Hepatocyte (in vitro differentiated cells): ENCODE results near the gene ALG2. TPM values are rescaled to one million over a fixed set of nuclear protein-coding genes. Genes with fewer than 3 reads are reported as not detected.

Experiments used
- DNase-seq: peaks from one replicate; pipeline ENCODE4 v3.0.0-alpha.2; 2016; ENCODE audit warnings: low spot score
- H2AFZ ChIP-seq: fragments of 200-600 bp; sonication (generic); 2 replicates; pipeline ENCODE4 v1.6.0; 2016; ENCODE audit warnings: antibody characterized with exemption, mild to moderate bottlenecking
- H3K27ac ChIP-seq: fragments of 200-600 bp; sonication (generic); 2 replicates; pipeline ENCODE4 v1.5.1; 2016; ENCODE audit warnings: mild to moderate bottlenecking
- H3K27me3 ChIP-seq: fragments of 200-600 bp; sonication (generic); 2 replicates; pipeline ENCODE4 v1.6.1; 2016
- H3K36me3 ChIP-seq: fragments of 200-600 bp; sonication (generic); replicated peaks from 2 replicates; pipeline ENCODE4 v1.5.1; 2016; ENCODE audit warnings: low read depth; ENCODE audit not compliant: insufficient read depth
- H3K4me1 ChIP-seq: fragments of 200-600 bp; sonication (generic); 2 replicates; pipeline ENCODE4 v1.5.1; 2016; ENCODE audit warnings: mild to moderate bottlenecking, moderate library complexity; ENCODE audit not compliant: insufficient read depth
- H3K4me2 ChIP-seq: fragments of 200-600 bp; sonication (generic); 2 replicates; pipeline ENCODE4 v1.6.0; 2016
- H3K4me3 ChIP-seq: fragments of 200-600 bp; sonication (generic); 2 replicates; pipeline ENCODE4 v1.5.1; 2016; ENCODE audit warnings: mild to moderate bottlenecking
- H3K79me2 ChIP-seq: fragments of 200-600 bp; sonication (generic); 2 replicates; pipeline ENCODE4 v1.6.0; 2017; ENCODE audit warnings: mild to moderate bottlenecking
- H3K9me2 ChIP-seq: fragments of 200-600 bp; sonication (generic); replicated peaks from 2 replicates; pipeline ENCODE4 v1.6.0; 2017; ENCODE audit warnings: mild to moderate bottlenecking; ENCODE audit not compliant: insufficient read depth
- H3K9me3 ChIP-seq: fragments of 200-600 bp; sonication (generic); 2 replicates; pipeline ENCODE4 v1.5.1; 2016; ENCODE audit warnings: low read depth, mild to moderate bottlenecking
- H4K20me1 ChIP-seq: fragments of 200-600 bp; sonication (generic); 2 replicates; pipeline ENCODE4 v1.6.0; 2016; ENCODE audit warnings: mild to moderate bottlenecking; ENCODE audit not compliant: insufficient read depth, poor library complexity, severe bottlenecking
- EZH2 ChIP-seq: fragments of 200-600 bp; sonication (generic); IDR thresholded peaks from 2 replicates; pipeline ENCODE4 v1.6.1; 2016; ENCODE audit warnings: antibody characterized with exemption, mild to moderate bottlenecking, borderline replicate concordance
- EZH2phosphoT487 ChIP-seq: fragments of 200-600 bp; sonication (generic); IDR thresholded peaks from one replicate; pipeline ENCODE4 v1.6.1; 2018; ENCODE audit warnings: antibody characterized with exemption, mild to moderate bottlenecking, low read depth, moderate library complexity; ENCODE audit not compliant: unreplicated experiment, severe bottlenecking
- WGBS: methylation state at CpG from one replicate; pipeline ENCODE4 v1.1.6; 2016; ENCODE audit warnings: low lambda C conversion rate; ENCODE audit errors: missing lambda C conversion rate; 5-methylcytosine and 5-hydroxymethylcytosine counted together
- polyA plus RNA-seq: library from polyadenylated mRNA; unstranded; fragments of >200 nt; fragmentation: Nextera tagmentation; extraction: Ambion mirVana; gene quantifications from 2 replicates; pipeline ENCODE4 v1.2.1, GENCODE V29; 2016
- total RNA-seq: library from RNA; depleted of rRNA; stranded (reverse); fragments of >200 nt; gene quantifications from 2 replicates; pipeline ENCODE4 v1.2.3, GENCODE V29; 2014
- TF ChIP-seq, protein P1 (sequence below): fragments of 200-600 bp; sonication (generic); IDR thresholded peaks from 2 replicates; pipeline ENCODE4 v1.5.1; 2016; ENCODE audit warnings: antibody characterized with exemption, mild to moderate bottlenecking; ENCODE audit not compliant: poor library complexity

Gene ALG2
- total and polyA plus RNA-seq, 2 experiments from 2014 or later, result 51.9 to 64.0 TPM

GRCh38 chr9:99216073-99216472, 5.7 kb downstream of the ALG2 start:
- no peak for DNase-seq
- no peak overlapping the region for H2AFZ ChIP-seq
- TF ChIP-seq EZH2, result no peak
- TF ChIP-seq EZH2phosphoT487, result no peak
- H3K4me2 ChIP-seq, result no peak overlapping the region
- peaks cover 56% of the 10 kb centered on the region for H3K79me2 ChIP-seq
- WGBS, result 100% methylated on average over 1 of the region's 1 CpG
- no peak overlapping the region for H3K27ac ChIP-seq
- peaks cover 13% of the 10 kb centered on the region for H3K4me1 ChIP-seq
- no peaks in the 10 kb centered on the region for H3K36me3 ChIP-seq
- H3K4me3 ChIP-seq, result no peak overlapping the region
- peaks cover 34% of the 10 kb centered on the region for H4K20me1 ChIP-seq
- no peaks in the 10 kb centered on the region for H3K9me2 ChIP-seq
- no peaks in the 10 kb centered on the region for H3K27me3 ChIP-seq
- H3K9me3 ChIP-seq, result no peaks in the 10 kb centered on the region

- Histone ChIP-seq H3K27ac (no peak overlapping the region), H3K4me2 (no peak overlapping the region), H3K4me3 (no peak overlapping the region), H2AFZ (no peak overlapping the region), H3K9me3 (no peaks in the 10 kb centered on the region), H4K20me1 (peaks cover 8% of the 10 kb centered on the region), H3K4me1 (no peaks in the 10 kb centered on the region), H3K9me2 (no peaks in the 10 kb centered on the region), H3K79me2 (peaks cover 28% of the 10 kb centered on the region), H3K27me3 (no peaks in the 10 kb centered on the region), H3K36me3 (no peaks in the 10 kb centered on the region)
- WGBS, result 100% methylated on average over 1 of the region's 1 CpG
- TF ChIP-seq EZH2phosphoT487 (no peak), EZH2 (no peak)
- TF ChIP-seq, protein P1, sequence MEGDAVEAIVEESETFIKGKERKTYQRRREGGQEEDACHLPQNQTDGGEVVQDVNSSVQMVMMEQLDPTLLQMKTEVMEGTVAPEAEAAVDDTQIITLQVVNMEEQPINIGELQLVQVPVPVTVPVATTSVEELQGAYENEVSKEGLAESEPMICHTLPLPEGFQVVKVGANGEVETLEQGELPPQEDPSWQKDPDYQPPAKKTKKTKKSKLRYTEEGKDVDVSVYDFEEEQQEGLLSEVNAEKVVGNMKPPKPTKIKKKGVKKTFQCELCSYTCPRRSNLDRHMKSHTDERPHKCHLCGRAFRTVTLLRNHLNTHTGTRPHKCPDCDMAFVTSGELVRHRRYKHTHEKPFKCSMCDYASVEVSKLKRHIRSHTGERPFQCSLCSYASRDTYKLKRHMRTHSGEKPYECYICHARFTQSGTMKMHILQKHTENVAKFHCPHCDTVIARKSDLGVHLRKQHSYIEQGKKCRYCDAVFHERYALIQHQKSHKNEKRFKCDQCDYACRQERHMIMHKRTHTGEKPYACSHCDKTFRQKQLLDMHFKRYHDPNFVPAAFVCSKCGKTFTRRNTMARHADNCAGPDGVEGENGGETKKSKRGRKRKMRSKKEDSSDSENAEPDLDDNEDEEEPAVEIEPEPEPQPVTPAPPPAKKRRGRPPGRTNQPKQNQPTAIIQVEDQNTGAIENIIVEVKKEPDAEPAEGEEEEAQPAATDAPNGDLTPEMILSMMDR, result no peak
- no peak for DNase-seq
These were observed 8.5 kb downstream of the ALG2 start for GRCh38 chr9:99213197-99213596.

- Histone ChIP-seq H3K27ac (no peak overlapping the region), H3K4me2 (no peak overlapping the region), H4K20me1 (peaks cover 4% of the 10 kb centered on the region), H2AFZ (no peak overlapping the region), H3K9me2 (no peaks in the 10 kb centered on the region), H3K9me3 (no peaks in the 10 kb centered on the region), H3K4me3 (no peak overlapping the region), H3K36me3 (no peaks in the 10 kb centered on the region), H3K79me2 (peaks cover 13% of the 10 kb centered on the region), H3K27me3 (no peaks in the 10 kb centered on the region), H3K4me1 (no peaks in the 10 kb centered on the region)
- TF ChIP-seq EZH2phosphoT487, result no peak
- no peak for TF ChIP-seq EZH2
- TF ChIP-seq, protein P1, result no peak
- 100% methylated on average over 1 of the region's 1 CpG for WGBS
- no peak for DNase-seq
These were observed 10.0 kb downstream of the ALG2 start for GRCh38 chr9:99211746-99212145.

DNA sequence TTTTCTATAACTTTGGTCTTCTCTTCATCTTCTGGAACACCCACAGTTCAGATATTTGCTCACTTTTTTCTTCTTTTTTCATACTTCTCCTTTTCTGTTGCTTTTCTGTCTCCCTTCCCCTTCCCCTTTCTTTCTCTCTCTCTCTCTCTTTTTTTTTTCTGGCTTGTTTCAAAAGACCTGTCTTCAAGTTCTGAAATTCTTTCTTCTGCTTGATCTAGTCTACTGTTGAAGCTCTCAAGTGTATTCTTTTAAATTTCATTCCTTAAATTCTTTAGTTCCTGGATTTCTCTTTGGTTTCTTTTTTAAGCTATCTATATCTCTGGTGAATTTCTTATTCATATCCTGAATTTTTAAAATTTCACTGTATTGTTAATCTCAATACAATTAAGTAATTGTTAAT, 11.2 kb downstream of the ALG2 start:
- Histone ChIP-seq H3K9me3 (no peaks in the 10 kb centered on the region), H3K36me3 (no peaks in the 10 kb centered on the region), H3K79me2 (peaks cover 4% of the 10 kb centered on the region), H3K4me1 (no peaks in the 10 kb centered on the region), H2AFZ (no peak overlapping the region), H4K20me1 (no peaks in the 10 kb centered on the region), H3K27me3 (no peaks in the 10 kb centered on the region), H3K4me3 (no peak overlapping the region), H3K27ac (no peak overlapping the region), H3K4me2 (no peak overlapping the region), H3K9me2 (no peaks in the 10 kb centered on the region)
- no peak for DNase-seq
- no peak for TF ChIP-seq EZH2phosphoT487
- TF ChIP-seq, protein P1, result no peak
- no peak for TF ChIP-seq EZH2
